A673 (cell line): Measurements from ENCODE around the gene GNAQ. TPM values are rescaled to one million over a fixed set of nuclear protein-coding genes. Genes with fewer than 3 reads are reported as not detected.

Experiments used
- BruUV-seq: library from RNA; stranded (reverse); fragments of 400-500 nt; replicated peaks from 2 replicates; lab custom pipeline; 2021; lab: Mats Ljungman, UMichigan
- CTCF ChIA-PET: fragments of 300-600 bp; sonication (Branson Sonifier 250); formaldehyde crosslinking; loops from one replicate; lab custom pipeline; 2022; ENCODE audit warnings: antibody characterized with exemption; lab: Charles Lee
- POLR2A ChIA-PET: fragments of 300-600 bp; sonication (Branson Sonifier 250); formaldehyde crosslinking; loops from one replicate; lab custom pipeline; 2022; ENCODE audit warnings: antibody characterized with exemption; ENCODE audit not compliant: low non-redundant PET; lab: Charles Lee
- DNase-seq: peaks from one replicate; pipeline ENCODE4 v3.0.0-alpha.2; 2015; ENCODE audit warnings: low spot score
- H3K27ac ChIP-seq: fragments of 200-600 bp; sonication (generic); 2 replicates; pipeline ENCODE4 v1.5.1; 2016; ENCODE audit warnings: mixed run types, low read depth, mild to moderate bottlenecking, mixed read lengths, antibody characterized with exemption, low read length; ENCODE audit not compliant: poor library complexity, severe bottlenecking
- H3K27me3 ChIP-seq: fragments of 200-600 bp; sonication (generic); replicated peaks from 2 replicates; pipeline ENCODE4 v1.6.1; 2017; ENCODE audit warnings: mixed run types, low read depth, mild to moderate bottlenecking, mixed read lengths, antibody characterized with exemption, low read length; ENCODE audit not compliant: insufficient read depth, poor library complexity
- H3K36me3 ChIP-seq: fragments of 200-600 bp; sonication (generic); 2 replicates; pipeline ENCODE4 v1.6.1; 2016; ENCODE audit warnings: mixed run types, mild to moderate bottlenecking, mixed read lengths, antibody characterized with exemption, low read length; ENCODE audit not compliant: insufficient read depth, poor library complexity, severe bottlenecking
- H3K4me1 ChIP-seq: fragments of 200-600 bp; sonication (generic); 2 replicates; pipeline ENCODE4 v1.6.1; 2017; ENCODE audit warnings: mixed run types, mild to moderate bottlenecking, mixed read lengths, antibody characterized with exemption, low read length; ENCODE audit not compliant: insufficient read depth, poor library complexity, severe bottlenecking
- H3K4me3 ChIP-seq: fragments of 200-600 bp; sonication (generic); 2 replicates; pipeline ENCODE4 v1.5.1; 2016; ENCODE audit warnings: low read depth, mixed run types, mild to moderate bottlenecking, mixed read lengths, low read length; ENCODE audit not compliant: poor library complexity, severe bottlenecking
- H3K9me3 ChIP-seq: fragments of 200-600 bp; sonication (generic); 2 replicates; pipeline ENCODE4 v1.6.1; 2016; ENCODE audit warnings: mixed run types, low read depth, mild to moderate bottlenecking, mixed read lengths, antibody characterized with exemption, low read length; ENCODE audit not compliant: poor library complexity, severe bottlenecking
- CTCF ChIP-seq: fragments of 300-800, 200-600 bp; sonication (generic); conservative IDR thresholded peaks from 2 replicates; pipeline ENCODE4 v1.5.1; 2017; ENCODE audit warnings: low read depth, mild to moderate bottlenecking, antibody characterized with exemption, low read length, moderate library complexity, mixed read lengths
- EZH2 ChIP-seq: fragments of 200-600 bp; sonication (generic); IDR thresholded peaks from 2 replicates; pipeline ENCODE4 v1.6.1; 2017; ENCODE audit warnings: borderline replicate concordance, low read depth, mild to moderate bottlenecking, mixed read lengths, antibody characterized with exemption, low read length; ENCODE audit not compliant: poor library complexity, severe bottlenecking
- intact Hi-C: fragments of 100-400 bp; cut with micrococcal nuclease; formaldehyde crosslinking; loops from one replicate; pipeline ENCODE4 v1.10.0; 2022; ENCODE audit not compliant: unreplicated experiment
- total RNA-seq: library from RNA; stranded (reverse); gene quantifications from 2 replicates; pipeline ENCODE4 v1.2.3, GENCODE V29; 2021

Gene GNAQ
- total RNA-seq, 1 experiment from 2014 or later = 69.9 TPM

GRCh38 chr9:77906991-77907390 lies 124.6 kb downstream of the GNAQ start:
- CTCF ChIA-PET = interaction anchor here (0.5 kb wide), 1 partner anchor 475 kb away, joined by 5 read pairs; no protein-coding TSS in a partner anchor
- DNase-seq = no peak
- Histone ChIP-seq H3K27me3 (no peaks in the 10 kb centered on the region), H3K9me3 (no peaks in the 10 kb centered on the region), H3K27ac (no peak overlapping the region), H3K4me3 (no peak overlapping the region), H3K36me3 (no peaks in the 10 kb centered on the region), H3K4me1 (peaks cover 9% of the 10 kb centered on the region)
- intact Hi-C loops = no loop called here
- BruUV-seq = no TSS peak
- POLR2A ChIA-PET = interaction anchor here (0.6 kb wide), 1 partner anchor 40 kb away, joined by 3 read pairs; no protein-coding TSS in a partner anchor
- TF ChIP-seq CTCF (no peak), EZH2 (no peak)

DNA sequence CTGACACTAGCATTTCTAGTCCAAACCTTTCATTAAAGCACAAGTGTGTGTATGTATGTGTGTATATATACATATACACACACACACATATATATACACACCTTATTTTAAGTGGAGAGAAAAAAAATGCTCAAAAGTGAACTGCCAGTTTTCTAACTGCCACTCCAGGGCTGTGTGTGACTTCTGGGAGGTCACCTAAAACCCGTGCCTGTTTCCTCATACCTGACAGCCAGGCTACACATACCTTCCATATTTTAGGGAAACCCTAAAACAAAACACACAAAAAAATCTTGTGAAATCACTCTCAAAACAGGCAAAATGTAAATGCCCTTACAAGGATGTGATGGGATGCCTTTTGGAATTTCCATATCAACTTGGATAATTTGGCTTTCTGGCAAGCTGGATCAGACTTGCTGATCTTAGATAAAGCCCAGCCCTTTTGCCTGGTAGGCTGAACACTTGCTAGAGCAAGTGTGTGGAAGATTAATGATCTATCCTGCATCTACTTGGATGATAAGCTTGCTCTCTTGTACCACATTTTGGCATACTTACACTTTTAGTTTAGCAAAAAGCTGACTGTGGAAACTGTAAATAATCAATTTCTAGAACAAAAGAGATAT lies 127.8 kb downstream of the GNAQ start:
- Histone ChIP-seq H3K9me3 (no peaks in the 10 kb centered on the region), H3K4me3 (no peak overlapping the region), H3K27ac (no peak overlapping the region), H3K36me3 (no peaks in the 10 kb centered on the region), H3K4me1 (peaks cover 9% of the 10 kb centered on the region), H3K27me3 (no peaks in the 10 kb centered on the region)
- BruUV-seq = no TSS peak
- CTCF ChIA-PET = interaction anchor here (0.7 kb wide), 1 partner anchor 93 kb away, joined by 8 read pairs; no protein-coding TSS in a partner anchor
- POLR2A ChIA-PET = no interaction called here
- no peak for TF ChIP-seq CTCF
- no peak for TF ChIP-seq EZH2
- intact Hi-C loops = no loop called here
- no peak for DNase-seq

DNA sequence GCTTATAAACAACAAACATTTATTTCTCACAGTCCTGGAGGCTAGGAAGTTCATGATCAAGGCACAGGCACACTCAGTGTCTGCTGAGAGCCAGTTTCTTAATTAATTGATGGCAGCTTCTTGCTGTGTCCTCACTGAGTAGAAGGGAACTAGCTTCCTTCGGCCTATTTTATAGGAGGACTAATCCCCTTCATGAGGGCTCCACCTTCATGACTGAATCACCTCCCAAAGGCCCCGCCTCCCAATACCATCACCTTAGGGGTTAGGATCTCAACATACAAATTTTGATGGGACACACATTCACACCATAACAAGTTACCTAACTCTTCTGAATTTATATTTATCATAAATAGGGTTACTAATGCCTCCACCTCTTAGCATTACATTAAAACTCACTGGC lies 129.8 kb downstream of the GNAQ start:
- ChIA-PET POLR2A (no interaction called here), CTCF (no interaction called here)
- DNase-seq = no peak
- H3K27me3 ChIP-seq = no peaks in the 10 kb centered on the region
- H3K4me3 ChIP-seq = no peak overlapping the region
- H3K36me3 ChIP-seq = no peaks in the 10 kb centered on the region
- intact Hi-C loops = no loop called here
- no peaks in the 10 kb centered on the region for H3K9me3 ChIP-seq
- no peak overlapping the region for H3K27ac ChIP-seq
- no TSS peak for BruUV-seq
- TF ChIP-seq CTCF (no peak), EZH2 (no peak)
- H3K4me1 ChIP-seq = peaks cover 21% of the 10 kb centered on the region
